Glomerular endothelial cell (primary cell): ENCODE data around the gene USP51. TPM values are rescaled to one million over a fixed set of nuclear protein-coding genes. Genes with fewer than 3 reads are reported as not detected.
"Not testable (repeated sequence)": the region's sequence is repeated elsewhere in the genome, so short reads cannot be mapped to it uniquely, and the experiment has no call there.

Experiments used
- DNase-seq: peaks from one replicate; pipeline ENCODE4 v3.0.0-alpha.2; 2011; ENCODE audit warnings: low read depth, low spot score; ENCODE audit errors: extremely low read depth
- total RNA-seq: library from RNA; depleted of rRNA; stranded (reverse); fragments of >200 nt; gene quantifications from 2 replicates; pipeline ENCODE4 v1.2.3, GENCODE V29; 2015

Gene USP51
- total RNA-seq: 0.92 and 0.93 TPM in 2 replicates

GRCh38 chrX:55489314-55490009 lies at the start of gene USP51:
Gene USP51, minus strand, starts transcription at chrX:55489848. Its CDS starts 909 bp downstream, at chrX:55488939.
- no peak for DNase-seq

GRCh38 chrX:55524487-55524886 lies 34.8 kb upstream of the USP51 start:
- DNase-seq: no peak

DNA sequence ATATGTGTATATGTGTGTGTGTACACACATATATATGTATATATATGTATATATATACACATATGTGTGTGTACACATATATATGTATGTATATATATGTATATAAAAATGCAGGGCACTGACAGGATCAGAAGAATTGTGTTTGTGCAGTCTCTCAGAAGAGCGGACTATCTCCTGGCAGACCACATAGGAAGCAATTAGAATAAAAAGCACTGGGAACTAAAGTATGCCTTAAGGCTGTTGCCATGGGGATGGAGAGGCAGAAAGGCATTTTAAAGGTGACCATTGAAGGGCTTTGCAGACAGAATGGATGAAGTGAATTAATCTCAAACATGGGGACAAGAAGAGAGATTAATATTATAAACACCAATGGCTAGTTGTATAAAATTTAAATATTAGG lies 33.7 kb upstream of the USP51 start:
- DNase-seq: no peak

DNA sequence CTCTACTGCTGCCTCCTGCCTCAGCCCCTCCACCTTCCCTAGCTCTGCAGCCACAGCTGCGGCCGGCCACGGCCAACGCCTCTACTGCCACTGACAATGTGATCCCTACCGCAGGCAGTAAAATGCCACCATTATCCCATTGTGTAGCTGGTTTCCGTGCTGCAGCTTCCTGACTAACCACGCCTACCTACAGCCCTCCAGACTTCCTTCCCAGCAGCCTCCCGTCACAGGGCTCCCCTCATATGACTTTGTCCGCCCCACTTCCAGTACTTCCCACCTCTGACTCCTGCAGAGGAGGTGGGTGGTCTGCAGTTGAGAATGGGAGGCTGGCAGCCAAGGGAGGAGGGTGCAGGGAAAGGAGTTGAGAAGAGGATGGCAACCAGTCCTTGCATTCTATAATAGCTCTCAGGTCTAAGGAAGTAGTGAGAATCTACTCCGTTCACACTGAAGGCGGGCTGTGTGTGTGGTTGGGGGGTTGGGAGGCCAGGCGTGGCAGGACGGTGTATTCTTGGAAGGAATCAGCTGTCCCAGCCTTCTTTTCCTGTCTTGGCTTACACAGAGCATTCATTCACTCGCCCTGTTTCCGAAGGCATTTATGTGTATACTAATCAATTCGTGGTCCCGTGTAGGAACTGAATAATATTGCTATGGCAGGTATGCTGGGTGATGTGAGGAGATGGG lies 33.1 kb upstream of the USP51 start:
- DNase-seq: no peak

DNA sequence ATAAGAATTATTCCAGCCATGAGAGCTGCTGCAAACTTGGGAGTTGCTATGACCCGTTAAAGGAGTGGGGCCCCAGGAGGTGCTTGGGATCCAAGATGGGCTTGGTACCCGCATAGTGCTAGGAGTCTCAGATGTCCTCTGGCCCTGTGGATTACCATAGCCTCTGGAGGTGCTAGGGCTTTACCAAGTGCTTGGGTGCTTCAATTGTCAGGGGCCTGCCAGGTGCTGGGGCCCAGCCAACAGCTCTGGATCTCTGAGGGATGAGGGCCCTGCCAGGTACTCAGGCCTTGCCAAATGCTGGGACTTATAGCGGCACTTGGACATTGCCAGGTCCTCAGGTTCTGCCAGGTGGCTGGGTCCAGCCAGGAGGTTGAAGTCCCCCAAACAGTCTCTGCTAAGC lies 32.0 kb upstream of the USP51 start:
- DNase-seq: no peak

DNA sequence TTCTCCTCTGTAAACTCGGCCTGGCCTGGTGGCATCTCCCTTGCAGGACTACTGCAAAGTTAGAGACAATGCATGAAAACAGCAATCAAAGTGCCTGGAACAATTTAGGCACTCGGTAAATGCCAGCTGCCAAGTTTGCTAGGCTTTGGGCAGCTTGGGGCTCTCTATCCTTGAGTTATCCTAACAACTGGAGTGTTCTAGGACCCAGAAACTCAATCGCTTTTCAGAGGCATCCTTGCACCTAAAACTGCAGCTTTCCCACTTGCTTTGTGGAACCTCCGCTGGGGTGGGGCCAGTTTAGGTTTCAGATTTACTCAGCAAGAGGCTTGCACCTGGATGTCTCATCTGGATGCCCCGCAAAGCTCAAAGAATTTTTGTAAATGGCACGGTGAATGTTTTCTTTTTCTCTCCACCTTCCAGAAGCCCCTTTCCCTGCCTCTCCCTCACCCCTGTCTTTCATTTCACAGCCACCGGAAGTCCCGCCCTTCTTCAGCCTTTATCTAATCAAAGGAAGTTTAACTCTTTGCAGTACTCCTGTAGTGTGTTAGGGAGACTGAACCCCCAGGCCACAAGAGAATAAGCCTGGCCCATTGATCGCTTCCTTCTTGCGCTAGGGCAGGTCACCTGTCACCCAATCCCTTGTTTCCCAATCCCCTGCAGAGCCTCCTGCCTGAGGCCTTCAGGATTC lies 27.3 kb upstream of the USP51 start:
- DNase-seq: not testable (repeated sequence)

GRCh38 chrX:55513045-55513737 lies 23.5 kb upstream of the USP51 start:
- not testable (repeated sequence) for DNase-seq

DNA sequence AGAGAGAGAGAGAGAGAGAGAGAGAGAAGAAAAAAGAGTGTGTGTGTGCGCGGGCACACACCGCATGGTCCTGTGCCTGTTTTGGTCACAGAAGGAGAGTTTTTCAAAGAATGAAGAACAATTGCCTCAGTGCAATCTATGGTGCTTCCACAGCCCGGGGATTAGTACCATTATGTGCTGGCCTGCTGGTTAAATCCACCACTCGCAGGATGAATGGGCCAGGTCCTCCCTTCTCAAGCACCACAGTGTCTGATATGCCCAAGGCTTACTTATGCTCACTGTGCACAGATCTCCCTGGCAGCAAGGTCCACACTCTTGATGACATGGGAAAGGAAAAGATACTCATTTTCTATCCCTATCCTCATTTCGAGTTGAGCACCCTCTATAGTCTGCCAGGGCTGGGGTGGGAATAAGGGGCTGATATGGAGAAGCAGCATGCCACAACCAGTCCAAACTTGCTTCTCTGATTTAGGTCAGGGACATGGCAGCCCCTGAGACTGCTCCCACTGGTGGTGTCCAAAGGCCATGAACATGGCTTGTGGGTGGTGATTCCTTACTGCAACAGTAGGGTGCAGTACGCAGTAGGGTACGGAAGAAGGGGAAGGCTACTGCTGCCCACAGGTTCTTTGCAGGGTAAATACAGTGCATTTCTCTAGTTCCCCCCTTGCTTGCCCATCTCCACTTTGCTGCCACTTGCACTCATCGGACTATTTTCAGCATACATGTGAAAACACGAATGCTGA lies 18.9 kb upstream of the USP51 start:
- not testable (repeated sequence) for DNase-seq

DNA sequence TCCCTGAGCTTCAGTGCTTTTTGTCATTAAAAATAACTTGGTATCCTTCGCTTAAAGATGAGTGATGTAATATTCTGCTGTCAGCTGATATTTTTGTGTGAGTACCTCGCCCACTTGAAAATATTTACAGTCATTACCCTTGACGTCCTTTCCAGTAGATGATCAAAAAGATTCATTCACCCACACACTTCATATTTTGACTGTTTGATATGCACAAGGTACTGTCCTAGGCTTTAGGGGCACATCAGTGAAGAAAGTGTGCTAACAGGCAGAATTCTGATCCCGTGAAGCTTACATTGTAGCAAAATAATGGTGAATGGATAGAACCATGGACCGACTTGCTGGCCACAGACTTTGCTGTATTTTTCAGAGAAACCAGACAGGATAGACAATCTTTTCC lies 18.1 kb upstream of the USP51 start:
- DNase-seq: not testable (repeated sequence)

- DNase-seq: not testable (repeated sequence)
Measured at GRCh38 chrX:55507010-55507409, 17.4 kb upstream of the USP51 start.

DNA sequence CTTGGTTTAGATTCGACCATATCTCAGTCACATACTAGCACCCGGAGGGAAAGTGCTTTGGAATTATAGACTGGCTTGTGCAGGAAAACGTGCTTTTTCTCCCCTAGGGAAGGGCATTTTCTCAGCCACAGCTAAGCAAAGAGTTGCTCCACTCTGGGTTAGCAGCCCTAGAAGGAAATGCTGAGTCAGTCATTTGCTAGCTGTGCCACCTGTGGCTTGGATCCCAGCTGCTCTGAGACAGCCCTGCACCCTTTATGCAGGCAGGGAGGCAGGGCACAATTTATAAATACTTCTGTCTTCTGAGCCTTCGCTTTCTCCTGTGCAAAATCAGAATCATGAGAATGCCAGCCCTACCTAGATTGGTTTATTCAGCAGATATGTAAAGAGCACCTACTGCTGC lies 1.3 kb upstream of the USP51 start:
- no peak for DNase-seq

- DNase-seq: no peak
Measured at GRCh38 chrX:55490121-55490520, 473 bp upstream of the USP51 start.

- DNase-seq: no peak
Measured at GRCh38 chrX:55488593-55489313, 895 bp downstream of the USP51 start.

GRCh38 chrX:55488006-55488592 lies 1.5 kb downstream of the USP51 start:
- no peak for DNase-seq

DNA sequence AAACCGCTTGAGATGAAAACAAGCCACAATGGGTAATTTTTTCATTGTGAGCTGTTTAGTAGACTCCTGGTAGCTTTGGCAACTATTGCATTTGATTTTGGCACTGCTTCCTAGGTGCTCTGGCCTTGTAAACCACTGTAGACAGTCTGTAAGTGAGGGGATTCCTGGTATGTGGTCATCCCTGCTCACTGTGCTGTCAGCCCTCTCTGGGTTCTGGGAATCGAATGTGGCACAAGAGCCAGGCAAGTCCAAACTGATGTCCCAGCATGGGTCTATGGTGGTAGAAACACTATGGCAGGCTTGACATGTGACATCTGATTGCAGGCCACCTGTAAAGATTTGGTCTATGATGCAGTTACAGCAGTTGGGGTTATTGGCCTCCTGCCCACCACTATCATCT lies 2.5 kb downstream of the USP51 start:
- no peak for DNase-seq

GRCh38 chrX:55486736-55487135 lies 2.9 kb downstream of the USP51 start:
- no peak for DNase-seq

- no peak for DNase-seq
Measured at GRCh38 chrX:55484948-55485347, 4.7 kb downstream of the USP51 start.

DNA sequence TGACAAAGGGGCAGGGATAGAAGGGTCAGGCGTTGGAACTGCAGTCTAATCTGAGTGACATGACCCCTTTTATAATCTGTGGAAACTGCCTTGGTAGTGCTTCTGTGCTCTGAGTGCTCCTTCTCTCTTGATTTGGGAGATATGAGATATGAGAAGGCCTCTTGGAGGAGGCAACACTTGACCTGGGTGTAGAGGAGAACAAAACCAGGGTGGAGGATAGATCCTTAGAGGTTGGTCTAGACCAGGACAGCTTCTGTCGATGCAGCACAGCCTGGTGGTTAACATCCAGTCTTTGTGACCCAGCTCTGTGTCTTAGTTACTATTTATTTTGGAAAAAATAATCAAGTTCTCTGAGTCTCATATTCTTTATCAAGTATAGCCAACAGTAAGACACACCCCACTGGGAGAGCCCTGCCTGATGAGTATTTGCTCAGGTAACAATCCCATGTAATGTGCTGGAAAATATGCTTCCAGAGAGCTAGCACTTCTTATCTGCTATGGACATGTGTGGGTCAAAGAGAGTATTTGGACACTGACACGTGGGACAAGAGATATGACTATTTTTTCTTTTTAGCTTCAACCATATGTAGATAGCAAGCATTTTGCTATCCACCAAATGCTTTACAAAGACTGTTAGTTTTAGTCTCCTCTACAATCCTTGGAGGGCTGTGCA lies 9.1 kb downstream of the USP51 start:
- no peak for DNase-seq

DNA sequence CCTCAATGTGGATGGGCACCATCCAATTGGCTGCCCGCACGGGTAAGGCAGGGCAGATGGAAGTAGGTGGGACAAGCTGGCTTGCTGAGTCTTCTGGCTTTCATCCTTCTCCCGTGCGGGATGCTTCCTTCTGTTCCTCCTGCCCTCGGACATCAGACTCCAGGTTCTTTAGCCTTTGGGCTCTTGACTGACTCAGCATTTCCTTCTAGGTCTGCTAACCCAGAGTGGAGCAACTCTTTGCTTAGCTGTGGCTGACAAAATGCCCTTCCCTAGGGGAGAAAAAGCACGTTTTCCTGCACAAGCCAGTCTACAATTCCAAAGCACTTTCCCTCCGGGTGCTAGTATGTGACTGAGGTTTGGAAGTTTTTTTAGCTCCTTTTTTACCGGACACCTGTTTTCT lies 9.7 kb downstream of the USP51 start:
- not testable (repeated sequence) for DNase-seq
